ENCODE results near the gene DDX5.

GRCh38 chr17:64532409-64532808, 26.3 kb upstream of the DDX5 start:
- no peak for TF ChIP-seq POLR2AphosphoS2 (conservative IDR thresholded peaks at IDR 0.05; ENCODE audit: low read length)
- no peak for TF ChIP-seq CTCF (IDR thresholded peaks at IDR 0.05)
- TF ChIP-seq POLR2A (IDR thresholded peaks at IDR 0.05; ENCODE audit: low read length): no peak
- no peak for TF ChIP-seq RAD21 (conservative IDR thresholded peaks at IDR 0.05 in 1 of 2, IDR thresholded peaks at IDR 0.05 in 1 of 2)
- TF ChIP-seq MAX (IDR thresholded peaks at IDR 0.05): no peak
- no peak for TF ChIP-seq EP300 (IDR thresholded peaks at IDR 0.05)
- no peak for TF ChIP-seq HOXA7 (CRISPR knock-in tag; IDR thresholded peaks at IDR 0.05)
- TF ChIP-seq BHLHE40 (IDR thresholded peaks at IDR 0.05; ENCODE audit: low read depth, low read length): no peak
- TF ChIP-seq KDM1A (IDR thresholded peaks at IDR 0.05; ENCODE audit: low read depth): no peak
- no peak for TF ChIP-seq ZNF302 (CRISPR knock-in tag; IDR thresholded peaks at IDR 0.05)
- TF ChIP-seq MAZ (IDR thresholded peaks at IDR 0.05; ENCODE audit: borderline replicate concordance, low read depth, low read length): no peak
- TF ChIP-seq MYC (IDR thresholded peaks at IDR 0.05; ENCODE audit: borderline replicate concordance, low read length): no peak
- no peak for TF ChIP-seq NR3C1 (IDR thresholded peaks at IDR 0.05)
- no peak for TF ChIP-seq ELK1 (IDR thresholded peaks at IDR 0.05; ENCODE audit: low read depth, low read length)

All from A549 (cell line).